ENCODE results near the gene PCP4L1. TPM values are rescaled to one million over a fixed set of nuclear protein-coding genes. Genes with fewer than 3 reads are reported as not detected.

The PCP4L1 gene
- total RNA-seq, 1 donor from 2014 or later: 0.35 TPM

- peaks cover 17% of the 10 kb centered on the region for H3K27me3 Mint-ChIP-seq (ENCODE audit: low read depth)
- no peak for TF ChIP-seq CTCF (IDR thresholded peaks at IDR 0.05)
- H3K4me1 Mint-ChIP-seq (ENCODE audit: low read depth): peaks cover 23% of the 10 kb centered on the region
- no peak overlapping the region for H3K27ac Mint-ChIP-seq (ENCODE audit: unreplicated experiment)
- H3K9me3 Mint-ChIP-seq (ENCODE audit: low read depth): no peaks in the 10 kb centered on the region
- no peak overlapping the region for H3K4me3 Mint-ChIP-seq (ENCODE audit: unreplicated experiment)
- H3K36me3 Mint-ChIP-seq (ENCODE audit: low read depth): no peaks in the 10 kb centered on the region
- no peak for DNase-seq (ENCODE audit: low spot score)
Measured at GRCh38 chr1:161265305-161265704, 6.8 kb downstream of the PCP4L1 start.

- Mint-ChIP-seq H3K27me3 (ENCODE audit: low read depth) (peaks cover 9% of the 10 kb centered on the region), H3K36me3 (ENCODE audit: low read depth) (no peaks in the 10 kb centered on the region), H3K9me3 (ENCODE audit: low read depth) (no peaks in the 10 kb centered on the region), H3K27ac (ENCODE audit: unreplicated experiment) (peak overlapping the region; percentile 80), H3K4me1 (ENCODE audit: low read depth) (peaks cover 18% of the 10 kb centered on the region), H3K4me3 (ENCODE audit: unreplicated experiment) (no peak overlapping the region)
- no peak for DNase-seq (ENCODE audit: low spot score)
- TF ChIP-seq CTCF (IDR thresholded peaks at IDR 0.05): no peak
Measured at GRCh38 chr1:161266202-161266601, 7.7 kb downstream of the PCP4L1 start.

- peaks cover 12% of the 10 kb centered on the region for H3K4me1 Mint-ChIP-seq (ENCODE audit: low read depth)
- no peak for TF ChIP-seq CTCF (IDR thresholded peaks at IDR 0.05)
- H3K27ac Mint-ChIP-seq (ENCODE audit: unreplicated experiment): peak overlapping the region; percentile 80
- H3K9me3 Mint-ChIP-seq (ENCODE audit: low read depth): no peaks in the 10 kb centered on the region
- H3K27me3 Mint-ChIP-seq (ENCODE audit: low read depth): peaks cover 6% of the 10 kb centered on the region
- DNase-seq (ENCODE audit: low spot score): no peak
- H3K4me3 Mint-ChIP-seq (ENCODE audit: unreplicated experiment): no peak overlapping the region
- no peaks in the 10 kb centered on the region for H3K36me3 Mint-ChIP-seq (ENCODE audit: low read depth)
Measured at GRCh38 chr1:161266836-161267235, 8.3 kb downstream of the PCP4L1 start.

GRCh38 chr1:161267321-161267720, 8.8 kb downstream of the PCP4L1 start:
- Mint-ChIP-seq H3K4me1 (ENCODE audit: low read depth) (peaks cover 10% of the 10 kb centered on the region), H3K4me3 (ENCODE audit: unreplicated experiment) (no peak overlapping the region), H3K9me3 (ENCODE audit: low read depth) (no peaks in the 10 kb centered on the region), H3K27ac (ENCODE audit: unreplicated experiment) (no peak overlapping the region), H3K36me3 (ENCODE audit: low read depth) (no peaks in the 10 kb centered on the region), H3K27me3 (ENCODE audit: low read depth) (peaks cover 6% of the 10 kb centered on the region)
- no peak for TF ChIP-seq CTCF (IDR thresholded peaks at IDR 0.05)
- DNase-seq (ENCODE audit: low spot score): no peak

- peaks cover 31% of the 10 kb centered on the region for H3K27me3 Mint-ChIP-seq (ENCODE audit: low read depth)
- no peak overlapping the region for H3K27ac Mint-ChIP-seq (ENCODE audit: unreplicated experiment)
- no peak for TF ChIP-seq CTCF (IDR thresholded peaks at IDR 0.05)
- no peaks in the 10 kb centered on the region for H3K9me3 Mint-ChIP-seq (ENCODE audit: low read depth)
- peaks cover 7% of the 10 kb centered on the region for H3K4me1 Mint-ChIP-seq (ENCODE audit: low read depth)
- no peak overlapping the region for H3K4me3 Mint-ChIP-seq (ENCODE audit: unreplicated experiment)
- no peak for DNase-seq (ENCODE audit: low spot score)
- no peaks in the 10 kb centered on the region for H3K36me3 Mint-ChIP-seq (ENCODE audit: low read depth)
Measured at GRCh38 chr1:161273402-161273801, 14.9 kb downstream of the PCP4L1 start.
